GM23248 (cell line): Measurements from ENCODE around the gene MFAP5. TPM values are rescaled to one million over a fixed set of nuclear protein-coding genes. Genes with fewer than 3 reads are reported as not detected.

Experiments used
- DNase-seq: peaks from one replicate; pipeline ENCODE4 v3.0.0-alpha.2; 2015
- H2AFZ ChIP-seq: fragments of 200-600 bp; sonication (generic); 2 replicates; pipeline ENCODE4 v1.6.1; 2016; ENCODE audit warnings: antibody characterized with exemption
- H3F3A ChIP-seq: fragments of 200-600 bp; sonication (generic); 2 replicates; pipeline ENCODE4 v1.6.1; 2016; ENCODE audit warnings: mild to moderate bottlenecking, antibody characterized with exemption, mixed run types; ENCODE audit not compliant: insufficient read depth
- H3K27ac ChIP-seq: fragments of 200-600 bp; sonication (generic); 2 replicates; pipeline ENCODE4 v1.5.1; 2016; ENCODE audit warnings: mild to moderate bottlenecking
- H3K27me3 ChIP-seq: fragments of 200-600 bp; sonication (generic); replicated peaks from 2 replicates; pipeline ENCODE4 v1.6.1; 2016; ENCODE audit warnings: mild to moderate bottlenecking; ENCODE audit not compliant: insufficient read depth
- H3K36me3 ChIP-seq: fragments of 200-600 bp; sonication (generic); 2 replicates; pipeline ENCODE4 v1.6.1; 2016; ENCODE audit warnings: low read depth, mild to moderate bottlenecking
- H3K4me1 ChIP-seq: fragments of 200-600 bp; sonication (generic); 2 replicates; pipeline ENCODE4 v1.6.1; 2016; ENCODE audit warnings: mild to moderate bottlenecking; ENCODE audit not compliant: insufficient read depth
- H3K4me2 ChIP-seq: fragments of 200-600 bp; sonication (generic); one replicate; pipeline ENCODE4 v1.6.1; 2016; ENCODE audit warnings: mild to moderate bottlenecking; ENCODE audit not compliant: unreplicated experiment
- H3K4me3 ChIP-seq: fragments of 200-600 bp; sonication (generic); 2 replicates; pipeline ENCODE4 v1.5.1; 2016; ENCODE audit warnings: mild to moderate bottlenecking
- H3K79me2 ChIP-seq: fragments of 200-600 bp; sonication (generic); 2 replicates; pipeline ENCODE4 v1.6.1; 2016; ENCODE audit warnings: mild to moderate bottlenecking; ENCODE audit not compliant: insufficient read depth
- H3K9ac ChIP-seq: fragments of 200-600 bp; sonication (generic); 2 replicates; pipeline ENCODE4 v1.6.1; 2016; ENCODE audit warnings: mild to moderate bottlenecking
- H3K9me2 ChIP-seq: fragments of 200-600 bp; sonication (generic); 2 replicates; pipeline ENCODE4 v1.6.1; 2016; ENCODE audit warnings: mixed run types, mild to moderate bottlenecking, moderate library complexity; ENCODE audit not compliant: insufficient read depth
- H3K9me3 ChIP-seq: fragments of 200-600 bp; sonication (generic); one replicate; pipeline ENCODE4 v1.6.1; 2017; ENCODE audit warnings: low read depth
- H4K20me1 ChIP-seq: fragments of 200-600 bp; sonication (generic); 2 replicates; pipeline ENCODE4 v1.6.0; 2016; ENCODE audit not compliant: insufficient read depth
- EZH2 ChIP-seq: fragments of 200-600 bp; sonication (generic); IDR thresholded peaks from 2 replicates; pipeline ENCODE4 v1.6.1; 2018; ENCODE audit warnings: antibody characterized with exemption, mild to moderate bottlenecking; ENCODE audit not compliant: insufficient read depth, poor library complexity, severe bottlenecking
- EZH2phosphoT487 ChIP-seq: fragments of 200-600 bp; sonication (generic); IDR thresholded peaks from 2 replicates; pipeline ENCODE4 v1.6.1; 2018; ENCODE audit warnings: antibody characterized with exemption, moderate library complexity, mild to moderate bottlenecking, low read depth; ENCODE audit not compliant: insufficient read depth
- WGBS, 2 experiments: methylation state at CpG; one replicate each; pipeline ENCODE4 v1.1.6; 2015 to 2017; ENCODE audit warnings: low lambda C conversion rate in 2 of 2, low coverage in 1 of 2; ENCODE audit errors: missing lambda C conversion rate in 2 of 2; 5-methylcytosine and 5-hydroxymethylcytosine counted together
- in situ Hi-C: fragments of 300-500 bp; cut with MboI; formaldehyde crosslinking; loops from 2 replicates; pipeline ENCODE4 v1.15.0; 2020
- polyA plus RNA-seq: library from polyadenylated mRNA; unstranded; fragments of >200 nt; fragmentation: Nextera tagmentation; extraction: Ambion mirVana; gene quantifications from 2 replicates; pipeline ENCODE4 v1.2.1, GENCODE V29; 2016
- small RNA-seq: library from RNA; depleted of rRNA; stranded (forward); fragments of <200 nt; gene quantifications from one replicate; pipeline ENCODE3, GENCODE V24; 2014; ENCODE audit warnings: low read depth, low replicate concordance
- total RNA-seq: library from RNA; depleted of rRNA; stranded (reverse); fragments of >200 nt; shearing (Covaris generic); gene quantifications from 2 replicates; pipeline ENCODE4 v1.2.3, GENCODE V29; 2014; rRNA removed

MFAP5 gene
- total and polyA plus RNA-seq, 2 experiments from 2014 or later: 390 to 679 TPM

DNA sequence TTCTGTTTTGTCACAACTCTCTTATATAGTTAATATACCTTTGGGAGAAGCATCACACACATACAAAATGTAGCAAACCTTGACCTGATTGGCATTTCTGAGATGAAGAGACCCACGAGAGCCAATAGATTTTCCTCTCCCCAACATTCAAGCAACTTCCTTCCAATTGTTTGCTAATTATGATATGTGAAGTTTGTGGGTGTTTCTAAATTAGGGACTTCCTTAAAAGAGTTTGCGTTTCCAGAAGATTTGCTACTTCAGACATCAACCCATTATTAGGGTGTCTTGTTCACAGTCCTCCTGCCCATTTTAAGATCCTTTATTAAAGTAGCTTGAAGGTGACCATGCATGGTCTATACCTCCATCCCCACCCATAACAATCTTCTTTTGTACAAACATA, 59.3 kb downstream of the MFAP5 start:
- Histone ChIP-seq H4K20me1 (no peaks in the 10 kb centered on the region), H3K36me3 (no peaks in the 10 kb centered on the region), H3K4me3 (no peak overlapping the region), H2AFZ (no peak overlapping the region), H3K27ac (no peak overlapping the region), H3F3A (no peaks in the 10 kb centered on the region), H3K4me1 (no peaks in the 10 kb centered on the region), H3K79me2 (no peaks in the 10 kb centered on the region), H3K9me3 (no peaks in the 10 kb centered on the region), H3K4me2 (no peak overlapping the region), H3K9ac (no peak overlapping the region), H3K9me2 (no peaks in the 10 kb centered on the region), H3K27me3 (peaks cover 9% of the 10 kb centered on the region)
- in situ Hi-C loops: no loop called here
- TF ChIP-seq EZH2phosphoT487 (no peak), EZH2 (no peak)
- DNase-seq: no peak
- WGBS, 2 experiments: 21 to 23% methylated on average over 2 of the region's 2 CpGs

DNA sequence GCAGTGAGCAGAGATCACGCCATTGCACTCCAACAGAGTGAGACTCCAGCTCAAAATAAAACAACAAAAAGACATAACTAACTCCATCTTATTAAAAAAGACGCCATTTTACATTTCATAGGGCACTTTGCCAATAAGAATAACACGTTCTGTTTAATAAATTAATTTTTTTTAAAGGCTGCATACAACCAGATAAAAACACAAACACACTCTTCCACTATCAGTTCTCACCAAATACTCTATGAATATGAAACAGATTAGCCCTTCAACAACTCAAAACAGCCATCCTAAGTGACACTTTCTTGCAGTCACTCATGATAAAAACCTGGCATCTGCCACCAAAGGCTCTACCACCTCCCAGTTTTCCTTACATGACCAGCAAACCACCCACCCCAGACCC, 66.1 kb downstream of the MFAP5 start:
- Histone ChIP-seq H3K79me2 (no peaks in the 10 kb centered on the region), H3K9me3 (no peaks in the 10 kb centered on the region), H3K36me3 (no peaks in the 10 kb centered on the region), H3K9ac (no peak overlapping the region), H3K9me2 (no peaks in the 10 kb centered on the region), H3K4me2 (no peak overlapping the region), H3K4me3 (no peak overlapping the region), H4K20me1 (no peaks in the 10 kb centered on the region), H3K27me3 (no peaks in the 10 kb centered on the region; the same call in 1 of the 2 replicates), H3F3A (no peaks in the 10 kb centered on the region), H3K27ac (no peak overlapping the region), H3K4me1 (no peaks in the 10 kb centered on the region), H2AFZ (no peak overlapping the region)
- WGBS, 2 experiments: 22 to 27% methylated on average over 3 of the region's 3 CpGs
- TF ChIP-seq EZH2phosphoT487 (no peak), EZH2 (no peak)
- in situ Hi-C loops: no loop called here
- DNase-seq: no peak

Small RNA genes within 50 kb of the gene (small RNA-seq; reads per million reads assigned to genes)
- gene RF00564: not detected

Other genes with a start within 250 kb of the MFAP5 start
- not detected in 2 replicates for gene CLEC6A, start 206.9 kb downstream of the MFAP5 start, total RNA-seq
- gene CLEC6A, start 206.9 kb downstream of the MFAP5 start, polyA plus RNA-seq: not detected in 2 replicates
- gene CLEC4D, start 149.3 kb downstream of the MFAP5 start, total RNA-seq: not detected in 2 replicates
- not detected in 2 replicates for gene CLEC4D, start 149.3 kb downstream of the MFAP5 start, polyA plus RNA-seq
- not detected in 2 replicates for gene CLEC4E, start 121.9 kb downstream of the MFAP5 start, total RNA-seq
- gene CLEC4E, start 121.9 kb downstream of the MFAP5 start, polyA plus RNA-seq: not detected in 2 replicates
- gene AICDA, start 50.0 kb downstream of the MFAP5 start, total RNA-seq: not detected in 2 replicates
- not detected in 2 replicates for gene AICDA, start 50.0 kb downstream of the MFAP5 start, polyA plus RNA-seq
- 21.9 and 23.2 TPM in 2 replicates for gene RIMKLB, start 35.2 kb upstream of the MFAP5 start, total RNA-seq
- gene RIMKLB, start 35.2 kb upstream of the MFAP5 start, polyA plus RNA-seq: 14.6 and 19.4 TPM in 2 replicates
- gene A2ML1, start 159.8 kb upstream of the MFAP5 start, total RNA-seq: not detected in 2 replicates
- gene A2ML1, start 159.8 kb upstream of the MFAP5 start, polyA plus RNA-seq: not detected in 2 replicates